ENCODE results near the gene UST. TPM values are rescaled to one million over a fixed set of nuclear protein-coding genes. Genes with fewer than 3 reads are reported as not detected.

Gene UST
- polyA plus RNA-seq, 1 donor from 2014 or later: 7.5 TPM

- Histone ChIP-seq H3K4me2 (ENCODE audit: low read length) (no peak overlapping the region), H3K9ac (ENCODE audit: low read length) (no peak overlapping the region), H3K36me3 (ENCODE audit: insufficient read depth, low read length) (no peaks in the 10 kb centered on the region), H3K27me3 (ENCODE audit: insufficient read depth, low read depth, low read length) (no peaks in the 10 kb centered on the region), H3K4me3 (ENCODE audit: low read length) (no peak overlapping the region), H3F3A (ENCODE audit: insufficient read depth, low read length, poor library complexity, severe bottlenecking) (no peaks in the 10 kb centered on the region), H3K79me2 (replicated peaks; ENCODE audit: insufficient read depth, low read length) (no peaks in the 10 kb centered on the region), H3K9me3 (ENCODE audit: low read length) (no peaks in the 10 kb centered on the region), H4K20me1 (ENCODE audit: insufficient read depth) (no peaks in the 10 kb centered on the region), H2AFZ (ENCODE audit: low read depth, low read length) (no peak overlapping the region), H3K27ac (ENCODE audit: low read length) (no peak overlapping the region), H3K9me2 (ENCODE audit: insufficient read depth, low read length) (no peaks in the 10 kb centered on the region)
- no peak for TF ChIP-seq RAD21 (conservative IDR thresholded peaks at IDR 0.05)
- TF ChIP-seq SMC3 (conservative IDR thresholded peaks at IDR 0.05; ENCODE audit: poor library complexity): no peak
- TF ChIP-seq, protein P1, sequence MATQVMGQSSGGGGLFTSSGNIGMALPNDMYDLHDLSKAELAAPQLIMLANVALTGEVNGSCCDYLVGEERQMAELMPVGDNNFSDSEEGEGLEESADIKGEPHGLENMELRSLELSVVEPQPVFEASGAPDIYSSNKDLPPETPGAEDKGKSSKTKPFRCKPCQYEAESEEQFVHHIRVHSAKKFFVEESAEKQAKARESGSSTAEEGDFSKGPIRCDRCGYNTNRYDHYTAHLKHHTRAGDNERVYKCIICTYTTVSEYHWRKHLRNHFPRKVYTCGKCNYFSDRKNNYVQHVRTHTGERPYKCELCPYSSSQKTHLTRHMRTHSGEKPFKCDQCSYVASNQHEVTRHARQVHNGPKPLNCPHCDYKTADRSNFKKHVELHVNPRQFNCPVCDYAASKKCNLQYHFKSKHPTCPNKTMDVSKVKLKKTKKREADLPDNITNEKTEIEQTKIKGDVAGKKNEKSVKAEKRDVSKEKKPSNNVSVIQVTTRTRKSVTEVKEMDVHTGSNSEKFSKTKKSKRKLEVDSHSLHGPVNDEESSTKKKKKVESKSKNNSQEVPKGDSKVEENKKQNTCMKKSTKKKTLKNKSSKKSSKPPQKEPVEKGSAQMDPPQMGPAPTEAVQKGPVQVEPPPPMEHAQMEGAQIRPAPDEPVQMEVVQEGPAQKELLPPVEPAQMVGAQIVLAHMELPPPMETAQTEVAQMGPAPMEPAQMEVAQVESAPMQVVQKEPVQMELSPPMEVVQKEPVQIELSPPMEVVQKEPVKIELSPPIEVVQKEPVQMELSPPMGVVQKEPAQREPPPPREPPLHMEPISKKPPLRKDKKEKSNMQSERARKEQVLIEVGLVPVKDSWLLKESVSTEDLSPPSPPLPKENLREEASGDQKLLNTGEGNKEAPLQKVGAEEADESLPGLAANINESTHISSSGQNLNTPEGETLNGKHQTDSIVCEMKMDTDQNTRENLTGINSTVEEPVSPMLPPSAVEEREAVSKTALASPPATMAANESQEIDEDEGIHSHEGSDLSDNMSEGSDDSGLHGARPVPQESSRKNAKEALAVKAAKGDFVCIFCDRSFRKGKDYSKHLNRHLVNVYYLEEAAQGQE (IDR thresholded peaks at IDR 0.05; ENCODE audit: borderline replicate concordance): no peak
- TF ChIP-seq MXI1 (conservative IDR thresholded peaks at IDR 0.05; ENCODE audit: poor library complexity, severe bottlenecking): no peak
- no peak for TF ChIP-seq TAF1 (IDR thresholded peaks at IDR 0.05; ENCODE audit: low read depth)
- TF ChIP-seq EZH2 (IDR thresholded peaks at IDR 0.05; ENCODE audit: borderline replicate concordance, insufficient read depth, low read length, poor library complexity, severe bottlenecking): no peak
- no peak for TF ChIP-seq CTCF (IDR thresholded peaks at IDR 0.05; ENCODE audit: poor library complexity, severe bottlenecking)
- no peak for TF ChIP-seq POLR2AphosphoS5 (IDR thresholded peaks at IDR 0.05)
Measured at GRCh38 chr6:149079911-149080491, 333.2 kb downstream of the UST start.

- Histone ChIP-seq H3K27ac (ENCODE audit: low read length) (no peak overlapping the region), H3K79me2 (replicated peaks; ENCODE audit: insufficient read depth, low read length) (no peaks in the 10 kb centered on the region), H2AFZ (ENCODE audit: low read depth, low read length) (no peak overlapping the region), H3F3A (ENCODE audit: insufficient read depth, low read length, poor library complexity, severe bottlenecking) (no peaks in the 10 kb centered on the region), H3K9me2 (ENCODE audit: insufficient read depth, low read length) (no peaks in the 10 kb centered on the region), H3K9ac (ENCODE audit: low read length) (no peak overlapping the region), H3K27me3 (ENCODE audit: insufficient read depth, low read depth, low read length) (no peaks in the 10 kb centered on the region), H3K4me3 (ENCODE audit: low read length) (no peak overlapping the region), H3K36me3 (ENCODE audit: insufficient read depth, low read length) (no peaks in the 10 kb centered on the region), H3K4me2 (ENCODE audit: low read length) (no peak overlapping the region), H4K20me1 (ENCODE audit: insufficient read depth) (no peaks in the 10 kb centered on the region), H3K9me3 (ENCODE audit: low read length) (no peaks in the 10 kb centered on the region)
- TF ChIP-seq CTCF (IDR thresholded peaks at IDR 0.05; ENCODE audit: poor library complexity, severe bottlenecking) (no peak), MXI1 (conservative IDR thresholded peaks at IDR 0.05; ENCODE audit: poor library complexity, severe bottlenecking) (no peak), EZH2 (IDR thresholded peaks at IDR 0.05; ENCODE audit: borderline replicate concordance, insufficient read depth, low read length, poor library complexity, severe bottlenecking) (no peak), TAF1 (IDR thresholded peaks at IDR 0.05; ENCODE audit: low read depth) (no peak), SMC3 (conservative IDR thresholded peaks at IDR 0.05; ENCODE audit: poor library complexity) (no peak)
- TF ChIP-seq, protein P1 (IDR thresholded peaks at IDR 0.05; ENCODE audit: borderline replicate concordance): no peak
Measured at GRCh38 chr6:149080511-149080910, 333.7 kb downstream of the UST start.
